IMR-90 (cell line): ENCODE measurements around the gene NAT8. TPM values are rescaled to one million over a fixed set of nuclear protein-coding genes. Genes with fewer than 3 reads are reported as not detected.

Experiments used
- ATAC-seq: fragments of 200-7000 bp; cut with Tn5 transposase; 2 replicates; pipeline ENCODE4 v1.9.1; 2020; ENCODE audit warnings: low read depth, mild to moderate bottlenecking, moderate library complexity
- BruUV-seq: library from RNA; stranded (reverse); fragments of 400-500 nt; replicated peaks from 2 replicates; lab custom pipeline; 2021; lab: Mats Ljungman, UMichigan
- CTCF ChIA-PET: fragments of 300-600 bp; formaldehyde crosslinking; extraction: SDS; loops from one replicate; lab custom pipeline; 2021; ENCODE audit warnings: antibody characterized with exemption; lab: Yijun Ruan, JAX
- POLR2A ChIA-PET: fragments of 300-600 bp; sonication (Branson Sonifier 250); formaldehyde crosslinking; loops from one replicate; lab custom pipeline; 2022; ENCODE audit warnings: antibody characterized with exemption; ENCODE audit not compliant: unreplicated experiment; lab: Charles Lee
- DNase-seq: peaks from one replicate; pipeline ENCODE4 v3.0.0; 2013
- H2AFZ ChIP-seq: replicated peaks from 2 replicates; pipeline ENCODE3; 2013; ENCODE audit warnings: low read length, mild to moderate bottlenecking; ENCODE audit not compliant: poor library complexity
- H2AK5ac ChIP-seq: 2 replicates; pipeline ENCODE4 v1.6.1; 2013; ENCODE audit warnings: low read depth, low read length, inconsistent platforms
- H2AK9ac ChIP-seq: replicated peaks from 2 replicates; pipeline ENCODE3; 2013; ENCODE audit warnings: mild to moderate bottlenecking, low read depth, low read length, moderate library complexity; ENCODE audit not compliant: poor library complexity
- H2BK120ac ChIP-seq: 2 replicates; pipeline ENCODE4 v1.6.1; 2013; ENCODE audit warnings: low read depth, low read length, inconsistent platforms
- H2BK15ac ChIP-seq: 3 replicates; pipeline ENCODE4 v1.6.1; 2013; ENCODE audit warnings: low read depth, low read length, inconsistent platforms
- H2BK20ac ChIP-seq: 2 replicates; pipeline ENCODE4 v1.6.1; 2013; ENCODE audit warnings: low read depth, mild to moderate bottlenecking, inconsistent platforms, low read length, moderate library complexity
- H2BK5ac ChIP-seq: 2 replicates; pipeline ENCODE4 v1.6.1; 2013; ENCODE audit warnings: mild to moderate bottlenecking, low read depth, low read length, inconsistent platforms; ENCODE audit not compliant: poor library complexity, severe bottlenecking
- H3K14ac ChIP-seq: replicated peaks from 2 replicates; pipeline ENCODE4 v1.6.1; 2013; ENCODE audit warnings: low read depth, low read length, inconsistent platforms
- H3K18ac ChIP-seq: 2 replicates; pipeline ENCODE4 v1.6.1; 2013; ENCODE audit warnings: low read depth, low read length, control low read depth
- H3K23ac ChIP-seq: 2 replicates; pipeline ENCODE4 v1.6.1; 2013; ENCODE audit warnings: low read depth, low read length, inconsistent platforms
- H3K27ac ChIP-seq: 2 replicates; pipeline ENCODE4 v1.5.1; 2013; ENCODE audit warnings: mild to moderate bottlenecking, control low read depth, low read length; ENCODE audit not compliant: insufficient read depth
- H3K27me3 ChIP-seq: 2 replicates; pipeline ENCODE4 v1.6.1; 2013; ENCODE audit warnings: low read length; ENCODE audit not compliant: control insufficient read depth, insufficient read depth
- H3K36me3 ChIP-seq: 2 replicates; pipeline ENCODE4 v1.6.1; 2013; ENCODE audit warnings: low read length, mixed read lengths; ENCODE audit not compliant: control insufficient read depth, insufficient read depth
- H3K4ac ChIP-seq: 2 replicates; pipeline ENCODE4 v1.6.1; 2013; ENCODE audit warnings: low read depth, low read length, inconsistent platforms
- H3K4me1 ChIP-seq: 2 replicates; pipeline ENCODE4 v1.6.1; 2013; ENCODE audit warnings: low read length, mixed read lengths; ENCODE audit not compliant: control insufficient read depth, insufficient read depth
- H3K4me2 ChIP-seq: 2 replicates; pipeline ENCODE4 v1.6.1; 2013; ENCODE audit warnings: low read depth, mild to moderate bottlenecking, control low read depth, low read length, moderate library complexity
- H3K4me3 ChIP-seq: 2 replicates; pipeline ENCODE4 v1.5.1; 2013; ENCODE audit warnings: low read depth, mild to moderate bottlenecking, control low read depth, low read length, moderate library complexity; ENCODE audit not compliant: insufficient read depth
- H3K56ac ChIP-seq: 2 replicates; pipeline ENCODE4 v1.6.1; 2013; ENCODE audit warnings: low read length, inconsistent platforms; ENCODE audit not compliant: insufficient read depth; ENCODE audit errors: extremely low read depth
- H3K79me1 ChIP-seq, 2 experiments: 2 replicates each; pipeline ENCODE4 v1.6.1; 2013; ENCODE audit warnings: low read length in 2 of 2, inconsistent platforms in 1 of 2, low read depth in 1 of 2
- H3K9ac ChIP-seq: 2 replicates; pipeline ENCODE4 v1.6.1; 2013; ENCODE audit warnings: low read depth, low read length, control low read depth
- H3K9me1 ChIP-seq: 2 replicates; pipeline ENCODE4 v1.6.1; 2013; ENCODE audit warnings: low read length, inconsistent platforms; ENCODE audit not compliant: insufficient read depth
- H3K9me3 ChIP-seq: 2 replicates; pipeline ENCODE4 v1.6.1; 2013; ENCODE audit warnings: low read length; ENCODE audit not compliant: control insufficient read depth, insufficient read depth
- H4K20me1 ChIP-seq: 2 replicates; pipeline ENCODE4 v1.6.1; 2013; ENCODE audit warnings: low read length, inconsistent platforms; ENCODE audit not compliant: insufficient read depth
- H4K5ac ChIP-seq: 2 replicates; pipeline ENCODE4 v1.6.1; 2013; ENCODE audit warnings: mild to moderate bottlenecking, low read depth, low read length, control low read depth
- H4K8ac ChIP-seq, 2 experiments: 2 replicates each; pipeline ENCODE4 v1.6.1; 2013; ENCODE audit warnings: low read depth in 2 of 2, low read length in 2 of 2, control low read depth in 1 of 2, inconsistent platforms in 1 of 2
- H4K91ac ChIP-seq: 2 replicates; pipeline ENCODE4 v1.6.1; 2013; ENCODE audit warnings: low read depth, low read length, inconsistent platforms; ENCODE audit not compliant: insufficient read depth
- BHLHE40 ChIP-seq: fragments of 150-350 bp; IDR thresholded peaks from 2 replicates; pipeline ENCODE4 v1.6.1; 2016; ENCODE audit warnings: mild to moderate bottlenecking, low read depth, low read length
- CEBPB ChIP-seq: IDR thresholded peaks from 2 replicates; pipeline ENCODE4 v1.6.1; 2012; ENCODE audit warnings: low read depth, low read length, improper control_type of control experiment
- CHD1 ChIP-seq: IDR thresholded peaks from 2 replicates; pipeline ENCODE4 v1.6.1; 2012; ENCODE audit warnings: low read depth, low read length, improper control_type of control experiment
- FOS ChIP-seq: fragments of 150-350 bp; IDR thresholded peaks from 2 replicates; pipeline ENCODE4 v1.6.1; 2016; ENCODE audit warnings: low read depth, low read length
- MAFK ChIP-seq: IDR thresholded peaks from 2 replicates; pipeline ENCODE4 v1.6.1; 2012; ENCODE audit warnings: low read depth, low read length, improper control_type of control experiment
- MAZ ChIP-seq: IDR thresholded peaks from 2 replicates; pipeline ENCODE4 v1.6.1; 2012; ENCODE audit warnings: low read depth, mild to moderate bottlenecking, low read length, improper control_type of control experiment, moderate library complexity, borderline replicate concordance
- MXI1 ChIP-seq: IDR thresholded peaks from 2 replicates; pipeline ENCODE4 v1.6.1; 2012; ENCODE audit warnings: low read depth, mild to moderate bottlenecking, low read length, moderate library complexity, borderline replicate concordance
- NFE2L2 ChIP-seq: fragments of 150-350 bp; IDR thresholded peaks from 2 replicates; pipeline ENCODE4 v1.6.1; 2016; ENCODE audit warnings: low read depth, mild to moderate bottlenecking, low read length
- POLR2A ChIP-seq: IDR thresholded peaks from 2 replicates; pipeline ENCODE4 v1.6.1; 2012; ENCODE audit warnings: mild to moderate bottlenecking, low read depth, low read length
- RAD21 ChIP-seq: IDR thresholded peaks from 2 replicates; pipeline ENCODE4 v1.6.1; 2012; ENCODE audit warnings: low read length, improper control_type of control experiment
- RCOR1 ChIP-seq: IDR thresholded peaks from 2 replicates; pipeline ENCODE4 v1.6.1; 2012; ENCODE audit warnings: mild to moderate bottlenecking, low read length, improper control_type of control experiment; ENCODE audit not compliant: insufficient replicate concordance
- RFX5 ChIP-seq: IDR thresholded peaks from 2 replicates; pipeline ENCODE4 v1.8.0; 2012; ENCODE audit warnings: low read depth, mild to moderate bottlenecking, low read length, moderate library complexity
- SMC3 ChIP-seq: fragments of 150-350 bp; IDR thresholded peaks from 2 replicates; pipeline ENCODE4 v1.6.1; 2016; ENCODE audit warnings: low read depth, mild to moderate bottlenecking, antibody characterized with exemption, low read length, moderate library complexity
- WGBS, 2 experiments: methylation state at CpG; one replicate each; pipeline versions ENCODE4 v1.1.5 to v1.1.7; 2013; ENCODE audit warnings: missing lambda C conversion rate in 2 of 2; ENCODE audit not compliant: insufficient read length in 1 of 2; ENCODE audit errors: extremely low coverage in 2 of 2; 5-methylcytosine and 5-hydroxymethylcytosine counted together
- dilution Hi-C: fragments of 300-500 bp; cut with HindIII; formaldehyde crosslinking; loops from one replicate; pipeline ENCODE4 v1.14.3; 2018; ENCODE audit warnings: low sequenced_read_pairs; ENCODE audit not compliant: unreplicated experiment
- in situ Hi-C: fragments of 300-500 bp; cut with MboI; formaldehyde crosslinking; loops from 3 replicates; pipeline ENCODE4 v1.14.3; 2019; ENCODE audit warnings: low sequenced_read_pairs, inconsistent platforms, mixed read lengths
- intact Hi-C: fragments of 100-400 bp; cut with micrococcal nuclease; formaldehyde crosslinking; loops from 2 replicates; pipeline ENCODE4 v1.10.0; 2022
- polyA plus RNA-seq, 3 experiments: library from polyadenylated mRNA; depleted of rRNA; stranded (reverse); fragments of >200 nt; gene quantifications; 2 replicates each; pipeline ENCODE4 v1.2.3, GENCODE V29; 2012; ENCODE audit warnings: low replicate concordance in 1 of 3
- total RNA-seq: library from RNA; depleted of rRNA; stranded (reverse); fragments of >200 nt; gene quantifications from 2 replicates; pipeline ENCODE4 v1.2.3, GENCODE V29; 2012
- TF ChIP-seq, protein P1 (sequence below): fragments of 150-350 bp; IDR thresholded peaks from 2 replicates; pipeline ENCODE4 v1.6.1; 2017; ENCODE audit warnings: mild to moderate bottlenecking, antibody characterized with exemption, low read length, low read depth
- TF ChIP-seq, protein P2 (sequence below): fragments of 150-350 bp; IDR thresholded peaks from 2 replicates; pipeline ENCODE4 v1.6.1; 2016; ENCODE audit warnings: low read depth, mild to moderate bottlenecking, low read length, moderate library complexity, borderline replicate concordance
- TF ChIP-seq, protein P3 (sequence below): conservative IDR thresholded peaks from 2 replicates; pipeline ENCODE4 v1.5.1; 2012; ENCODE audit warnings: mild to moderate bottlenecking, low read depth, low read length, improper control_type of control experiment

The NAT8 gene
- total and polyA plus RNA-seq, 2 of the 4 experiments (the other 2 are of a cell fraction) = not detected

DNA sequence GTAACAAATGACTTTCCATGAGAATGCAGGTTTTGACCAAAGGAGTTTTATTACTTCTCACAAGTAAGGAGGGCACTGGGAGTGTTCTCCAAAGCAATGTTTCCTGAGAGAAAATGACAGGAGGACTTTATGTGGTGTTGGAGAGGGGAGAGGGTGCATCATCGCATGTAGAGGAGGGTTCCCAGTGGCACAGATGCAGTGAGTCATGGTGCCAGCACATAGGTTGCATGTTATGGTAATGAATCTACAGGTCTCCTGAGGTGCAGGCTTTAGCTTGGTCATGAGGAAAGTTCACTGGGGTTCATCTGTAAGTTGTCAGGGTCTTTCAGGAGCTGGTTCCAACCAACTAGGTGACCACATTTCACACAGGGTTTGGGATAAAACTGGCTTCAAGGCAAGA is 30.4 kb downstream of the NAT8 start:
- no peak overlapping the region for H3K23ac ChIP-seq
- intact Hi-C loops = no loop called here
- no peak overlapping the region for H3K18ac ChIP-seq
- H3K9me1 ChIP-seq = no peaks in the 10 kb centered on the region
- in situ Hi-C loops = no loop called here
- no peak overlapping the region for H3K14ac ChIP-seq
- H3K79me1 ChIP-seq = no peaks in the 10 kb centered on the region
- no peak overlapping the region for H2AK5ac ChIP-seq
- H3K4me1 ChIP-seq = no peaks in the 10 kb centered on the region
- BruUV-seq = no TSS peak
- H3K27ac ChIP-seq = no peak overlapping the region
- H2BK20ac ChIP-seq = no peak overlapping the region
- H3K27me3 ChIP-seq = no peaks in the 10 kb centered on the region
- ChIA-PET CTCF (no interaction called here), POLR2A (no interaction called here)
- peak; percentile 31 for DNase-seq
- H2AFZ ChIP-seq = no peak overlapping the region
- no peak overlapping the region for H3K9ac ChIP-seq
- H2BK5ac ChIP-seq = no peak overlapping the region
- H3K9me3 ChIP-seq = no peaks in the 10 kb centered on the region
- TF ChIP-seq CEBPB (no peak), MAZ (no peak), SMC3 (no peak), POLR2A (no peak), RFX5 (no peak), MXI1 (no peak), RAD21 (no peak), FOS (no peak), CHD1 (no peak), NFE2L2 (no peak), BHLHE40 (no peak), MAFK (no peak), RCOR1 (no peak)
- TF ChIP-seq, protein P1, sequence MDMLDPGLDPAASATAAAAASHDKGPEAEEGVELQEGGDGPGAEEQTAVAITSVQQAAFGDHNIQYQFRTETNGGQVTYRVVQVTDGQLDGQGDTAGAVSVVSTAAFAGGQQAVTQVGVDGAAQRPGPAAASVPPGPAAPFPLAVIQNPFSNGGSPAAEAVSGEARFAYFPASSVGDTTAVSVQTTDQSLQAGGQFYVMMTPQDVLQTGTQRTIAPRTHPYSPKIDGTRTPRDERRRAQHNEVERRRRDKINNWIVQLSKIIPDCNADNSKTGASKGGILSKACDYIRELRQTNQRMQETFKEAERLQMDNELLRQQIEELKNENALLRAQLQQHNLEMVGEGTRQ = no peak
- TF ChIP-seq, protein P2, sequence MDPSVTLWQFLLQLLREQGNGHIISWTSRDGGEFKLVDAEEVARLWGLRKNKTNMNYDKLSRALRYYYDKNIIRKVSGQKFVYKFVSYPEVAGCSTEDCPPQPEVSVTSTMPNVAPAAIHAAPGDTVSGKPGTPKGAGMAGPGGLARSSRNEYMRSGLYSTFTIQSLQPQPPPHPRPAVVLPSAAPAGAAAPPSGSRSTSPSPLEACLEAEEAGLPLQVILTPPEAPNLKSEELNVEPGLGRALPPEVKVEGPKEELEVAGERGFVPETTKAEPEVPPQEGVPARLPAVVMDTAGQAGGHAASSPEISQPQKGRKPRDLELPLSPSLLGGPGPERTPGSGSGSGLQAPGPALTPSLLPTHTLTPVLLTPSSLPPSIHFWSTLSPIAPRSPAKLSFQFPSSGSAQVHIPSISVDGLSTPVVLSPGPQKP = no peak
- TF ChIP-seq, protein P3, sequence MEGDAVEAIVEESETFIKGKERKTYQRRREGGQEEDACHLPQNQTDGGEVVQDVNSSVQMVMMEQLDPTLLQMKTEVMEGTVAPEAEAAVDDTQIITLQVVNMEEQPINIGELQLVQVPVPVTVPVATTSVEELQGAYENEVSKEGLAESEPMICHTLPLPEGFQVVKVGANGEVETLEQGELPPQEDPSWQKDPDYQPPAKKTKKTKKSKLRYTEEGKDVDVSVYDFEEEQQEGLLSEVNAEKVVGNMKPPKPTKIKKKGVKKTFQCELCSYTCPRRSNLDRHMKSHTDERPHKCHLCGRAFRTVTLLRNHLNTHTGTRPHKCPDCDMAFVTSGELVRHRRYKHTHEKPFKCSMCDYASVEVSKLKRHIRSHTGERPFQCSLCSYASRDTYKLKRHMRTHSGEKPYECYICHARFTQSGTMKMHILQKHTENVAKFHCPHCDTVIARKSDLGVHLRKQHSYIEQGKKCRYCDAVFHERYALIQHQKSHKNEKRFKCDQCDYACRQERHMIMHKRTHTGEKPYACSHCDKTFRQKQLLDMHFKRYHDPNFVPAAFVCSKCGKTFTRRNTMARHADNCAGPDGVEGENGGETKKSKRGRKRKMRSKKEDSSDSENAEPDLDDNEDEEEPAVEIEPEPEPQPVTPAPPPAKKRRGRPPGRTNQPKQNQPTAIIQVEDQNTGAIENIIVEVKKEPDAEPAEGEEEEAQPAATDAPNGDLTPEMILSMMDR = no peak
- no peak overlapping the region for H3K4me2 ChIP-seq
- no peak overlapping the region for H3K4me3 ChIP-seq
- H2BK120ac ChIP-seq = no peak overlapping the region
- no peak; the same call in 1 of the 2 replicates for ATAC-seq
- no peak overlapping the region for H3K4ac ChIP-seq
- no peak overlapping the region for H3K56ac ChIP-seq
- no peak overlapping the region for H4K8ac ChIP-seq
- H2AK9ac ChIP-seq = no peak overlapping the region
- H3K36me3 ChIP-seq = no peaks in the 10 kb centered on the region; the same call in 1 of the 2 replicates
- WGBS, 2 experiments = no CpG with 5 or more reads among the region's 1 CpG
- H4K20me1 ChIP-seq = no peaks in the 10 kb centered on the region
- no peak overlapping the region for H4K91ac ChIP-seq
- no peak overlapping the region for H4K5ac ChIP-seq
- dilution Hi-C loops = no loop called here
- H2BK15ac ChIP-seq = no peak overlapping the region
